Right lobe of liver (tissue), 6 donors: ENCODE data around the gene JMJD8. TPM values are rescaled to one million over a fixed set of nuclear protein-coding genes. Genes with fewer than 3 reads are reported as not detected.

ENCODE experiments used
- ATAC-seq, 4 donors: fragments of 200-7000 bp; cut with Tn5 transposase; one replicate each; pipeline ENCODE4 v1.9.1; 2020; ENCODE audit warnings: mild to moderate bottlenecking in 4 of 4, moderate library complexity in 4 of 4
- DNase-seq, 3 donors: peaks; one replicate each; pipeline ENCODE4 v3.0.0-alpha.2; 2020
- H3K27ac ChIP-seq, 3 donors: fragments of 200-600 bp; one replicate each; pipeline ENCODE4 v1.8.0; 2022
- H3K27me3 ChIP-seq, 2 donors: fragments of 200-600 bp; one replicate each; pipeline ENCODE4 v1.8.0; 2022
- H3K36me3 ChIP-seq, 4 donors: fragments of 200-600 bp; sonication (generic) in 1 of 4; one replicate each; pipeline versions ENCODE4 v1.5.1 to v1.8.0; 2017 to 2022; ENCODE audit warnings: control low read depth in 1 of 4
- H3K4me1 ChIP-seq, 4 donors: fragments of 200-600 bp; sonication (generic) in 1 of 4; one replicate each; pipeline versions ENCODE4 v1.5.1 to v1.8.0; 2017 to 2022; ENCODE audit warnings: control low read depth in 1 of 4
- H3K4me3 ChIP-seq, 3 donors: fragments of 200-600 bp; one replicate each; pipeline ENCODE4 v1.8.0; 2022
- H3K9me3 ChIP-seq, 4 donors: fragments of 200-600 bp; sonication (generic) in 1 of 4; one replicate each; pipeline versions ENCODE4 v1.5.1 to v1.8.0; 2017 to 2022; ENCODE audit warnings: control low read depth in 1 of 4
- POLR2A ChIP-seq: fragments of 450-650 bp; IDR thresholded peaks from one replicate; pipeline ENCODE4 v1.6.1; 2017; ENCODE audit warnings: antibody characterized with exemption, mild to moderate bottlenecking
- WGBS: methylation state at CpG from one replicate; pipeline ENCODE4 v1.1.6; 2018; ENCODE audit warnings: low coverage, low lambda C conversion rate; ENCODE audit not compliant: insufficient coverage; ENCODE audit errors: missing lambda C conversion rate; 5-methylcytosine and 5-hydroxymethylcytosine counted together
- intact Hi-C, 2 donors: fragments of 100-400 bp; cut with DNase I; formaldehyde crosslinking; loops; one replicate each; pipeline versions ENCODE4 v1.11.2 to v1.14.1; 2022
- total RNA-seq, 6 experiments: library from RNA; depleted of rRNA in 2 of 6; stranded (reverse); fragments of >200 nt in 2 of 6; fragmentation: NEBNext Ultra II Directional in 3 of 6; extraction: Animal tissue kit (Norgen Biotek cat#: 25700) in 3 of 6; gene quantifications; one replicate each; pipeline versions ENCODE4 v1.1.0 to v1.2.4, GENCODE V29; 2016 to 2023
- TF ChIP-seq, protein P1 (sequence below), 4 donors: fragments of 200-600 bp in 3 of 4; fragments of 450-650 bp in 1 of 4; IDR thresholded peaks; one replicate each; pipeline versions ENCODE4 v1.5.1 to v1.8.0; 2016 to 2022; ENCODE audit warnings: antibody characterized with exemption in 4 of 4, mild to moderate bottlenecking in 2 of 4
- donor health status: DM: no; HTN: yes; CAD: no.
- donor health status: DM: no; HTN: no; CAD: no.
- donor health status: DM: no; HTN: no; CAD: no.
- donor health status: DM: no; HTN: yes; CAD: no.
- donor health status: DM: no; HTN: yes; CAD: no.

JMJD8 gene
- total RNA-seq, 6 experiments from 2014 or later = 26.9 to 68.1 (median 36.9) TPM

DNA sequence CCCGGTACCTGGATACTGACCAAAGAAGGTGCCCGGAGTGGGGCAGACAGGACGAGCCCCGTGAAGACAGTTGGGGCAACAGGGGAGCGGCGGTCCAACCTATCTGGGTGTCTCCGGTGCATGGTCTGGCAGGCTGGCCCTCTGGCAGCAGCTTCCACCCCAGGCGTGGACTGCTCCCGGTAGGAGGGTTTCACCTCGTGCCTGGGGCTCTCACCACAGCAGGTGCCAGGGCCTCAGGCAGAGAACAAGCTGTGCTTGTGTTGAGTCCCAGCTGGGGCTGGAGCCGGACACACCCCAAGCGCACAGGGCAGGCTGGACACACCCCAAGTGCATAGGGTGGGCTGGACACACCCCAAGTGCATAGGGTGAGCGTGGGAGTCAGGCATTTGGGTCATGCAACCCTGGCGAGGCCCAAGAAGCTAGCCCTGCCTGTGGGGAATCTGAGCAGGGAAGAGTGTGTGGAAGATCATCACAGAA, 23.0 kb upstream of the JMJD8 start:
- no peak for ATAC-seq
- DNase-seq = no peak
- Histone ChIP-seq H3K27me3 (no peaks in the 10 kb centered on the region), H3K4me3 (no peak overlapping the region), H3K27ac (no peak overlapping the region), H3K36me3 (no peaks in the 10 kb centered on the region), H3K4me1 (no peaks in the 10 kb centered on the region), H3K9me3 (no peaks in the 10 kb centered on the region)
- WGBS = 22% methylated on average over 4 of the region's 14 CpGs
- intact Hi-C loops = loop anchor here in 1 of 2 donors (5.0 kb wide), 1 partner anchor 75 kb away; no protein-coding TSS in a partner anchor
- TF ChIP-seq, protein P1, sequence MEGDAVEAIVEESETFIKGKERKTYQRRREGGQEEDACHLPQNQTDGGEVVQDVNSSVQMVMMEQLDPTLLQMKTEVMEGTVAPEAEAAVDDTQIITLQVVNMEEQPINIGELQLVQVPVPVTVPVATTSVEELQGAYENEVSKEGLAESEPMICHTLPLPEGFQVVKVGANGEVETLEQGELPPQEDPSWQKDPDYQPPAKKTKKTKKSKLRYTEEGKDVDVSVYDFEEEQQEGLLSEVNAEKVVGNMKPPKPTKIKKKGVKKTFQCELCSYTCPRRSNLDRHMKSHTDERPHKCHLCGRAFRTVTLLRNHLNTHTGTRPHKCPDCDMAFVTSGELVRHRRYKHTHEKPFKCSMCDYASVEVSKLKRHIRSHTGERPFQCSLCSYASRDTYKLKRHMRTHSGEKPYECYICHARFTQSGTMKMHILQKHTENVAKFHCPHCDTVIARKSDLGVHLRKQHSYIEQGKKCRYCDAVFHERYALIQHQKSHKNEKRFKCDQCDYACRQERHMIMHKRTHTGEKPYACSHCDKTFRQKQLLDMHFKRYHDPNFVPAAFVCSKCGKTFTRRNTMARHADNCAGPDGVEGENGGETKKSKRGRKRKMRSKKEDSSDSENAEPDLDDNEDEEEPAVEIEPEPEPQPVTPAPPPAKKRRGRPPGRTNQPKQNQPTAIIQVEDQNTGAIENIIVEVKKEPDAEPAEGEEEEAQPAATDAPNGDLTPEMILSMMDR (IDR thresholded peaks at IDR 0.05) = no peak
- TF ChIP-seq POLR2A = no peak

DNA sequence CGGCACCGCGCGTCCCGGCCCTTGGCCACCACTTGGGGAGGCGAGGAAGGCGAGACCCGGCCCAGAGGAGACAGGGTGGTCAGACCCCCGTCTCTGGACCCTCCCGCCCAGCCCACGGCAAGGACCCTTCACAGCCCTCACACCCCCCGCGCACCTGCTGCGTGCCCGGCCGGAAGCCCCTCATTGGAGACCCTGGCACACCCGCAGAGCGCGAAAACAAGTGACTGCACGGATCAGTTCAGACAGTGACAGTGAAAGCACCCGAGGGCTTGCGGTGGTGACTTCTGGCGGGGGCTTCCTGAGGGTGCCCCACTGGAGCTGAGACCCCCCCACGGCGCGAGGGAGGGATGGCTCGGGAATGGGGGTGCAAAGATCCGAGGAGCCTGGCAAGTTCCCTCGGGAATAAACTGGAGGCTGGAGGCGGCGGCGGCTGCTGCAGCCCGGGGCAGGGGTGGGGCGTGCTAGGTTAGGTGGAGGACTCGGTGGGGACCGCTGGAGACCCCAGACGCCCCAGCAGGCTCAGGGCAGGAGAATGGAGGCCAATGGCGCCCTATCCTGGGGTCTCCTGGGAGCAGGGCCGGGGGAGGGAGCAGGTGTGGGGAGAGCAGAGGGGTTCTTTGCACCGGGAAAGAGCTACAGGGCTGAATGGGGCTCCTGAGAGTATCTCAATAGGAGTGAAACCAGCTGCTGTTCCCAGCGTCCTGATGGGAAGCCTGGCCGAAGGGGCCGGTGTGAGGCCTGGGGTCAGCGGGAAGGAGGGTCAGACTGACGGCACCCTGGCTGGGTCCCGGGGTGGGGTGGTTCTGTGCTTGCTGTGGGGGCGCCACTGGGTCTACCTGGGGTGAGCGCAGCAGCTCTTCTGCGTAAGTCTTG, 22.3 kb upstream of the JMJD8 start:
- TF ChIP-seq, protein P1 (IDR thresholded peaks at IDR 0.05) = no peak
- no peak for TF ChIP-seq POLR2A
- WGBS = 5% methylated on average over 22 of the region's 49 CpGs
- H3K9me3 ChIP-seq = no peaks in the 10 kb centered on the region
- H3K4me1 ChIP-seq = no peaks in the 10 kb centered on the region
- no peak overlapping the region for H3K4me3 ChIP-seq
- DNase-seq (no peak), ATAC-seq (no peak)
- no peaks in the 10 kb centered on the region for H3K36me3 ChIP-seq
- H3K27ac ChIP-seq = no peak overlapping the region
- peaks cover 0 to 3% of the 10 kb centered on the region in 2 donors for H3K27me3 ChIP-seq
- intact Hi-C loops = loop anchor here in 1 of 2 donors (5.0 kb wide), 1 partner anchor 76 kb away; no protein-coding TSS in a partner anchor

DNA sequence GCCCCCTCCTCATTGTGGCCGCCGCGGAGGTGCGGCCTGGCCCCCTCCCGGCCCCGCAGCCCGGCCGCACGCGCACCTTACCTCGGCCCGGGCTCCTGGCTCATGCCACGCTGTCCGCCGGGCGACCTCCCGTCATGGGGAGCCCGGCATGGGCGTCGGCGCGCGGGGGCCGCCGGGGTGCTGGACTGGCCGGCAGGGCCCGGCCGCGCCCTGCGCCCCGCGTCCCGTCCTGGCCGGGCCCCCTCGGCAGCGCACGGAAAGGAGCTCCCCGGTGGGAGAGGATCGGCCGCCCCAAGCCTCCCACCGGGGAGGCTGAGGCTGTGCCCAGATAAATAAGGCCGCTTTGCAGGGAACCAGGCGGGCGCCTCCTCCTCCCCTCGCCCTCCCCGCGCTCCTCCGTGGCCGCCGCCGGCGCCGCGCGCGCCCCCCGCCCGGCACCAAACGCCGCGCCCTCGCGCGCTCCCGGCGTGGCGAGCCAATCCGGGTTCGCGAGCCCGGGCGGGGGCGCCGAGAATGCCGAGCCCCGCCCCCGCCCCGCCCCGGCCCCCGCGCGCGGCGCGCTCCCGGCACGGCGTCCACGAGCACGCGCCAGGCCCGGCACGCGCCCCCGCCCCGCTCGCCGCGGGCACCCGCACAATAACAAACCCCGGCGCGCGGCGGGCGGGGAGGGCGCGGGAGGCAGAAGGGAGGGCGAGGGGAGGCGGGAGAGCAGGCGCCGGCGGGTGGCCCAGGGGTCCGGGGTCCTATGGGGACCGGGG, 21.5 kb upstream of the JMJD8 start, which contains the start of gene FBXL16:
TSS of gene FBXL16 (minus strand) at position 371 of the 758 bp plus-strand sequence. CDS start 8,396 bp downstream, outside the sequence.
- Histone ChIP-seq H3K4me3 (no peak within 1 kb of the TSS), H3K4me1 (no peaks in the 10 kb centered on the region), H3K36me3 (no peaks in the 10 kb centered on the region), H3K27me3 (peaks cover 5 to 8% of the 10 kb centered on the region in 2 donors), H3K27ac (no peak within 1 kb of the TSS), H3K9me3 (no peaks in the 10 kb centered on the region)
- TF ChIP-seq, protein P1 (IDR thresholded peaks at IDR 0.05) = no peak
- no peak for TF ChIP-seq POLR2A
- WGBS = no CpG with 5 or more reads among the region's 115 CpGs
- ATAC-seq (no peak), DNase-seq (no peak)
- intact Hi-C loops = loop anchor here in 1 of 2 donors (5.0 kb wide), 1 partner anchor 77 kb away; no protein-coding TSS in a partner anchor

DNA sequence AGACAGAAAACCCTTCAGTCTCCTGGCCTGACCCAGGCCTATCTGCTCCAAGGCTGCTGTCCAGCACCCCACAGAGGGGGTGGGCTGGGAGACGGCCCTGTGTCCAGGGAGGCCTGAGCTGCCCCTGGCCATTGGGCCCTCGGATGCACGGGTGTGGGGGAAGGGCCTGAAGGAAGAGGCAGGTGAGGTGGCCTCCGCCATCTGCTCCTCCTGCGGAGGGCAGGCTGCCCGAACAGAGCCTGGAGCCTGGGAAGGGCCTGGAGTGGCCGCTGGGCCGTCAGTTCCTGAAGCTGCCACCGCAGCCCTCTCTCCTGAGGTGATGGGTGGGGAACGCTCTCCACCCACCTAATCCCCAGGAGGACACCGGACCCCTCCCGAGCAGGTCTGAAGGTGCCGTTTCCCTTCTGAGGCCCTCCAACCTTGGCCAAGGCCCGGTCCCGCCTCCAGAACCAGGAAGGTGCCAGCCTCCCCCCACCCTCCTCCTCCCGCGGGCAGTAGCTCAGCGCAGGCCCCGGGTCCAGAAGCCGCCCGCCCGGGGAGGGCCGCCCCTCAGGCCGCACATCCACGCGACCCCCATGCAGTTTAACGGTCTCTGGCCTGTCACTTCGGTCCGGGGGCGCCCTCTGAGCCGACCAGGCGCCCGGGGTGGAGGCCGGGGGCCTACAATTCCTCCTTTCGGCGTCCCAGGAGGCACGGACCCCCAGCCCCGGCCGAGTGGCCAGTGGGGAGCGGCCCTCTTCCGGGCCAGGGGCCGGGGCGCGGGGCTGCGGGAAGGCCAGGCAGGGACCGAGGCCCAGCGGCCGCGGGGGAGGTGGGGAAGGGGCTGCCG, 20.6 kb upstream of the JMJD8 start:
- H3K27ac ChIP-seq = no peak overlapping the region
- no peak for TF ChIP-seq POLR2A
- TF ChIP-seq, protein P1 (IDR thresholded peaks at IDR 0.05) = no peak
- DNase-seq = no peak
- H3K4me1 ChIP-seq = no peaks in the 10 kb centered on the region
- no peak overlapping the region for H3K4me3 ChIP-seq
- ATAC-seq = no peak
- H3K27me3 ChIP-seq = peaks cover 8 to 13% of the 10 kb centered on the region in 2 donors
- 18% methylated on average over 10 of the region's 50 CpGs for WGBS
- no peaks in the 10 kb centered on the region for H3K9me3 ChIP-seq
- intact Hi-C loops = loop anchor here in 1 of 2 donors (5.0 kb wide), 1 partner anchor 78 kb away; no protein-coding TSS in a partner anchor
- H3K36me3 ChIP-seq = no peaks in the 10 kb centered on the region
